SK-N-MC (cell line): ENCODE results near the gene PPM1M.
A peak's percentile ranks its signal among the peaks of the same experiment; 100 is the strongest.

Source experiments
- EZH2 ChIP-seq: fragments of 200-600 bp; sonication (generic); IDR thresholded peaks from one replicate; pipeline ENCODE4 v1.6.1; 2017; ENCODE audit warnings: antibody characterized with exemption
- POLR2AphosphoS5 ChIP-seq: IDR thresholded peaks from 2 replicates; pipeline ENCODE4 v1.6.1; 2012; ENCODE audit warnings: mild to moderate bottlenecking, low read depth, low read length, borderline replicate concordance

DNA sequence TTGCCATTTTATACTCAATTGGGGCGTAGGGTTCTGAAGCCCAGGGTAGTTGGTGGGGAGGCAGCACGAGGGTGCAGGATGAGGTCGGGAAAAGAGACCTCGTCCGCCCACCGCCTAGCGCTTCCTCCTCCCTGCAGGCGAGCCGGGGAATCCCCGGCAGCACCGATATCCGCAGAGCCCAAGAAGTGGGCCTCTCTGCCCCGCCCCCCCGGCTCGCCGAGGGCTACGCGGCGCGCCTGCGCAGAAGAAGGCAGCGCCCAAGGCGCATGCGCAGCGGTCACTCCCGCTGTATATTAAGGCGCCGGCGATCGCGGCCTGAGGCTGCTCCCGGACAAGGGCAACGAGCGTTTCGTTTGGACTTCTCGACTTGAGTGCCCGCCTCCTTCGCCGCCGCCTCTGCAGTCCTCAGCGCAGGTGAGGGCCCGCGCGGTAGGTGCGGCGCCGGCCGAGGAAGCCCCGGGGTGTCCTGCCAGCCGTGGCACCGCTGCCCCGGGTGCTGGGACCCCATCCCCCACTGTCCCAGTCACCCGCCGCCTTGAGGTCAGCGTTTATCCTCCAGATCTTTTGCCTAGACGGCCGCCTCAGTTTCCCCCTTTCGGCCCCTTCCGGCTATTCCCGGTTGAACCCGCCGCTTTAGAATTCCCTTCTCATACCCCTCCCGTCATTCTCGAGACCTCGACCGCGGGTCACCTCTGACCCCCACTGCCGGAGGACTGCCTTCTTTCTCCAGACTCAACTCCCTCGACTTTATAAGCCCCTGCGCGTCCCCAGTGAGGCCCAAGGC lies 47.5 kb upstream of the PPM1M start, which contains the start of gene ALAS1:
- TF ChIP-seq EZH2 (no peak), POLR2AphosphoS5 (peak; percentile 89)
